Chondrocyte (in vitro differentiated cells): ENCODE measurements around the gene COL15A1. TPM values are rescaled to one million over a fixed set of nuclear protein-coding genes. Genes with fewer than 3 reads are reported as not detected.

ENCODE experiments used
- DNase-seq: peaks from one replicate; pipeline ENCODE4 v3.0.0; 2021; ENCODE audit warnings: mixed read lengths, low spot score
- H3K27ac Mint-ChIP-seq: one replicate; pipeline ENCODE4 v1.8.0; 2021; ENCODE audit warnings: mild to moderate bottlenecking, moderate library complexity, mixed read lengths; ENCODE audit not compliant: unreplicated experiment
- H3K27me3 Mint-ChIP-seq: 2 replicates; pipeline ENCODE4 v1.8.0; 2021; ENCODE audit warnings: low read depth, mixed read lengths
- H3K36me3 Mint-ChIP-seq: 2 replicates; pipeline ENCODE4 v1.8.0; 2021; ENCODE audit warnings: low read depth, mixed read lengths
- H3K4me1 Mint-ChIP-seq: 2 replicates; pipeline ENCODE4 v1.8.0; 2021; ENCODE audit warnings: low read depth, mild to moderate bottlenecking, mixed read lengths
- H3K4me3 Mint-ChIP-seq: one replicate; pipeline ENCODE4 v1.8.0; 2021; ENCODE audit warnings: mild to moderate bottlenecking, moderate library complexity, mixed read lengths; ENCODE audit not compliant: unreplicated experiment
- H3K9me3 Mint-ChIP-seq: 2 replicates; pipeline ENCODE4 v1.8.0; 2021; ENCODE audit warnings: low read depth, mixed read lengths
- total RNA-seq: library from RNA; stranded (reverse); gene quantifications from 3 replicates; pipeline ENCODE4 v1.2.1, GENCODE V29; 2021
- TF ChIP-seq, protein P1 (sequence below): fragments of 200-600 bp; sonication (generic); IDR thresholded peaks from 2 replicates; pipeline ENCODE4 v1.5.0; 2021; ENCODE audit warnings: antibody characterized with exemption, mild to moderate bottlenecking, moderate library complexity

The COL15A1 gene
- total RNA-seq, 1 donor from 2014 or later = 5.4 TPM

DNA sequence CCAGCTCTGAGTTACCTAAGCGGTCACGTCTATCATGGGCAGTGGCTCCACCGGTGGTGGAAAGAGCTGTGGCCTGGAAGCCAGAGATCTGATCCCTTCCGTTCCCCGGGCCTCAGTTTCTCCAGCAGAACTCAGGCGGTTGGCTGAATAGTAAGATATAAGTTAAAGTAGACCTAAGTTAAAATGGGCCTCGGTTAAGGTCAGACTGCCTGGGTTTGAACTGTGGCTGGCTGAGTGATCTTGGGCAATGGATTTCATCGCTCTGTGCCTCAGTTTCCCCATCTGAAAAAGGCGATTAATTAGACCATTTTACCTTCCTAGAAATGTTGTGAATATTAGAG, 997 bp downstream of the COL15A1 start:
- Mint-ChIP-seq H3K9me3 (no peaks in the 10 kb centered on the region), H3K36me3 (no peaks in the 10 kb centered on the region), H3K27ac (no peak overlapping the region), H3K27me3 (peaks cover 61% of the 10 kb centered on the region), H3K4me1 (peaks cover 15% of the 10 kb centered on the region), H3K4me3 (peak overlapping the region; percentile 82)
- no peak for DNase-seq
- TF ChIP-seq, protein P1, sequence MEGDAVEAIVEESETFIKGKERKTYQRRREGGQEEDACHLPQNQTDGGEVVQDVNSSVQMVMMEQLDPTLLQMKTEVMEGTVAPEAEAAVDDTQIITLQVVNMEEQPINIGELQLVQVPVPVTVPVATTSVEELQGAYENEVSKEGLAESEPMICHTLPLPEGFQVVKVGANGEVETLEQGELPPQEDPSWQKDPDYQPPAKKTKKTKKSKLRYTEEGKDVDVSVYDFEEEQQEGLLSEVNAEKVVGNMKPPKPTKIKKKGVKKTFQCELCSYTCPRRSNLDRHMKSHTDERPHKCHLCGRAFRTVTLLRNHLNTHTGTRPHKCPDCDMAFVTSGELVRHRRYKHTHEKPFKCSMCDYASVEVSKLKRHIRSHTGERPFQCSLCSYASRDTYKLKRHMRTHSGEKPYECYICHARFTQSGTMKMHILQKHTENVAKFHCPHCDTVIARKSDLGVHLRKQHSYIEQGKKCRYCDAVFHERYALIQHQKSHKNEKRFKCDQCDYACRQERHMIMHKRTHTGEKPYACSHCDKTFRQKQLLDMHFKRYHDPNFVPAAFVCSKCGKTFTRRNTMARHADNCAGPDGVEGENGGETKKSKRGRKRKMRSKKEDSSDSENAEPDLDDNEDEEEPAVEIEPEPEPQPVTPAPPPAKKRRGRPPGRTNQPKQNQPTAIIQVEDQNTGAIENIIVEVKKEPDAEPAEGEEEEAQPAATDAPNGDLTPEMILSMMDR = no peak

DNA sequence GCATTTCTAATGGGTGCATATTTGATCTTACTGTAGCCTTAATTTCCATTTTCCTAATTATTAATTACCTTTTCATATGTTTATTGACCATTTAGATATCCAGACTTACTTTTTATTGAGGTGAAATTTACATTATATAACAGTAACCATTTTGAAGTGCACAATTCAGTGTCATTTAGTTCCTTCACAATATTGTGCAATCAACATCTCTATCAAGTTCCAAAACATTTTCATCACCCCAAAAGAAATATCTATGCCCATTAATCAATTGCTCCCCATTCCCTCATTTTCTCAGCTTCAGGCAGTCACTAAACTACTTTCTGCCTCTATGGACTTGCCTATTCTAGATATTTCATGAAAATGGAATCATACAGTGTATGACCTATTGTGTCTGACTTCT, 5.9 kb downstream of the COL15A1 start:
- TF ChIP-seq, protein P1 = no peak
- peaks cover 34% of the 10 kb centered on the region for H3K27me3 Mint-ChIP-seq
- no peak overlapping the region for H3K4me3 Mint-ChIP-seq
- peaks cover 5% of the 10 kb centered on the region for H3K9me3 Mint-ChIP-seq
- no peak overlapping the region for H3K27ac Mint-ChIP-seq
- no peak for DNase-seq
- peaks cover 1% of the 10 kb centered on the region for H3K4me1 Mint-ChIP-seq
- H3K36me3 Mint-ChIP-seq = no peaks in the 10 kb centered on the region

DNA sequence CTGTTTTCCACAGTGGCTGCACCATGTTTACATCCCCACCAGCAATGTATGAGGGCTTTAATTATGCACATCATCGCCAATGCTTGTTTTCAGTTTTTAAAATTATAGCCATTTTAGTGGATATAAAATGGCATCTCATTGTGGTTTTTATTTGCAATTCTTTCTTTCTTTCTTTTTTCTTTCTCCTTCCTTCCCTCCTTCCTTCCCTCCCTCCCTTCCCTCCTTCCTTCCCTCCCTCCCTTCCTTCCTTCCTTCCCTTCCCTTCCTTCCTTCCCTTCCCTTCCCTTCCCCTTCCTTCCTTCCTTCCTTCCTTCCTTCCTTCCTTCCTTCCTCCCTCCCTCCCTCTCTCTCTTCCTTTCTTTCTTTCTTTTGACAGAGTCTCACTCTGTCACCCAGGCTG, 6.6 kb downstream of the COL15A1 start:
- Mint-ChIP-seq H3K9me3 (peaks cover 5% of the 10 kb centered on the region), H3K4me3 (no peak overlapping the region), H3K4me1 (no peaks in the 10 kb centered on the region), H3K27ac (no peak overlapping the region), H3K36me3 (no peaks in the 10 kb centered on the region), H3K27me3 (peaks cover 30% of the 10 kb centered on the region)
- DNase-seq = no peak
- TF ChIP-seq, protein P1 = no peak

- H3K9me3 Mint-ChIP-seq = peaks cover 8% of the 10 kb centered on the region
- H3K4me1 Mint-ChIP-seq = no peaks in the 10 kb centered on the region
- TF ChIP-seq, protein P1 = no peak
- no peak overlapping the region for H3K4me3 Mint-ChIP-seq
- H3K27me3 Mint-ChIP-seq = peaks cover 25% of the 10 kb centered on the region
- no peak for DNase-seq
- peaks cover 1% of the 10 kb centered on the region for H3K36me3 Mint-ChIP-seq
- no peak overlapping the region for H3K27ac Mint-ChIP-seq
These were observed 8.3 kb downstream of the COL15A1 start for GRCh38 chr9:98951967-98952366.

- TF ChIP-seq, protein P1 = no peak
- peaks cover 18% of the 10 kb centered on the region for H3K27me3 Mint-ChIP-seq
- peaks cover 3% of the 10 kb centered on the region for H3K36me3 Mint-ChIP-seq
- peaks cover 11% of the 10 kb centered on the region for H3K4me1 Mint-ChIP-seq
- no peak for DNase-seq
- H3K4me3 Mint-ChIP-seq = no peak overlapping the region
- H3K9me3 Mint-ChIP-seq = peaks cover 11% of the 10 kb centered on the region
- no peak overlapping the region for H3K27ac Mint-ChIP-seq
These were observed 10.0 kb downstream of the COL15A1 start for GRCh38 chr9:98953581-98954243.
